GM23338 (cell line): ENCODE measurements around the gene EYS.

ENCODE experiments used
- CREB1 ChIP-seq: fragments of 250-450 bp; sonication (Bioruptor Pico); IDR thresholded peaks from 2 replicates; pipeline ENCODE4 v1.5.0; 2020; ENCODE audit warnings: low read depth, mild to moderate bottlenecking, moderate library complexity
- CTCF ChIP-seq, 2 experiments: fragments of 200-600 bp in 1 of 2; sonication (generic) in 1 of 2; conservative IDR thresholded peaks; 2 replicates each; pipeline versions ENCODE4 v1.5.1 to v1.6.1; 2016 to 2017; ENCODE audit warnings: antibody characterized with exemption in 2 of 2, low read depth in 2 of 2, mild to moderate bottlenecking in 2 of 2, moderate library complexity in 1 of 2
- EZH2 ChIP-seq: fragments of 200-600 bp; sonication (generic); IDR thresholded peaks from one replicate; pipeline ENCODE4 v1.8.0; 2017; ENCODE audit warnings: antibody characterized with exemption, mild to moderate bottlenecking, low read depth; ENCODE audit not compliant: unreplicated experiment
- EZH2phosphoT487 ChIP-seq: fragments of 200-600 bp; sonication (generic); IDR thresholded peaks from one replicate; pipeline ENCODE4 v1.8.1; 2018; ENCODE audit warnings: antibody characterized with exemption; ENCODE audit not compliant: unreplicated experiment
- NANOG ChIP-seq: IDR thresholded peaks from 2 replicates; pipeline ENCODE4 v1.6.1; 2016; ENCODE audit warnings: antibody characterized with exemption, borderline replicate concordance
- POLR2AphosphoS5 ChIP-seq: IDR thresholded peaks from 2 replicates; pipeline ENCODE4 v1.6.1; 2016; ENCODE audit warnings: antibody characterized with exemption, low read depth

- TF ChIP-seq CTCF (conservative IDR thresholded peaks at IDR 0.05; ENCODE audit: low read depth in 2 of 2), result no peak
- TF ChIP-seq POLR2AphosphoS5, result no peak
- TF ChIP-seq EZH2phosphoT487, result no peak
- no peak for TF ChIP-seq EZH2
- TF ChIP-seq NANOG, result no peak
- TF ChIP-seq CREB1 (CRISPR knock-in tag), result no peak
These were observed 859.6 kb downstream of the EYS start for GRCh38 chr6:64847396-64847795.
